Right atrium auricular region (tissue), 2 donors: ENCODE data around the gene CACNA2D3. TPM values are rescaled to one million over a fixed set of nuclear protein-coding genes. Genes with fewer than 3 reads are reported as not detected.

ENCODE experiments used
- DNase-seq: peaks from one replicate; pipeline ENCODE4 v3.0.0-alpha.2; 2019; ENCODE audit warnings: low spot score
- H3K27ac ChIP-seq, 2 donors: fragments of 200-600 bp; sonication (generic); 1 replicate in 1 of 2; 2 replicates in 1 of 2; pipeline ENCODE4 v1.5.1; 2016 to 2019
- H3K27me3 ChIP-seq, 2 donors: fragments of 200-600 bp; sonication (generic); one replicate each; pipeline versions ENCODE4 v1.5.1 to v1.6.0; 2017 to 2019
- H3K36me3 ChIP-seq: fragments of 200-600 bp; sonication (generic); one replicate; pipeline ENCODE4 v1.5.1; 2016
- H3K4me1 ChIP-seq, 2 donors: fragments of 200-600 bp; sonication (generic); one replicate each; pipeline versions ENCODE4 v1.5.1 to v1.6.0; 2017 to 2019
- H3K4me3 ChIP-seq, 2 donors: fragments of 200-600 bp; sonication (generic); 1 replicate in 1 of 2; 2 replicates in 1 of 2; pipeline ENCODE4 v1.5.1; 2017 to 2019; ENCODE audit warnings: mild to moderate bottlenecking in 1 of 2, moderate library complexity in 1 of 2
- H3K9me3 ChIP-seq, 2 donors: fragments of 200-600 bp; sonication (generic); one replicate each; pipeline ENCODE4 v1.5.1; 2019
- CTCF ChIP-seq, 2 donors: fragments of 200-600 bp; sonication (generic); IDR thresholded peaks; one replicate each; pipeline ENCODE4 v1.5.1; 2019; ENCODE audit warnings: antibody characterized with exemption in 2 of 2
- total RNA-seq, 2 donors: library from RNA; depleted of rRNA; stranded (reverse); fragments of >200 nt; gene quantifications; one replicate each; pipeline ENCODE4 v1.1.0, GENCODE V29; 2016

The CACNA2D3 gene
- total RNA-seq, 2 donors from 2014 or later: 10.9 to 17.2 TPM

GRCh38 chr3:54217828-54218227 lies 95.5 kb downstream of the CACNA2D3 start:
- no peak overlapping the region for H3K4me3 ChIP-seq
- no peaks in the 10 kb centered on the region for H3K36me3 ChIP-seq
- H3K27ac ChIP-seq: no peak overlapping the region
- H3K4me1 ChIP-seq: peaks cover 0 to 15% of the 10 kb centered on the region in 2 donors
- H3K9me3 ChIP-seq: no peaks in the 10 kb centered on the region
- no peak for TF ChIP-seq CTCF (IDR thresholded peaks at IDR 0.05)
- DNase-seq: no peak
- H3K27me3 ChIP-seq: no peaks in the 10 kb centered on the region

- DNase-seq: no peak
- H3K9me3 ChIP-seq: no peaks in the 10 kb centered on the region
- no peak overlapping the region for H3K27ac ChIP-seq
- no peaks in the 10 kb centered on the region for H3K4me1 ChIP-seq
- no peak for TF ChIP-seq CTCF (IDR thresholded peaks at IDR 0.05)
- no peaks in the 10 kb centered on the region for H3K27me3 ChIP-seq
- H3K36me3 ChIP-seq: no peaks in the 10 kb centered on the region
- no peak overlapping the region for H3K4me3 ChIP-seq
Observed at GRCh38 chr3:54222316-54222715, 100.0 kb downstream of the CACNA2D3 start.

GRCh38 chr3:54223063-54223462 lies 100.7 kb downstream of the CACNA2D3 start:
- H3K4me3 ChIP-seq: no peak overlapping the region
- no peak overlapping the region for H3K27ac ChIP-seq
- no peak for DNase-seq
- H3K27me3 ChIP-seq: no peaks in the 10 kb centered on the region
- TF ChIP-seq CTCF (IDR thresholded peaks at IDR 0.05): no peak
- H3K9me3 ChIP-seq: no peaks in the 10 kb centered on the region
- H3K36me3 ChIP-seq: no peaks in the 10 kb centered on the region
- H3K4me1 ChIP-seq: no peaks in the 10 kb centered on the region

- no peaks in the 10 kb centered on the region for H3K9me3 ChIP-seq
- H3K4me1 ChIP-seq: no peaks in the 10 kb centered on the region
- H3K36me3 ChIP-seq: no peaks in the 10 kb centered on the region
- H3K4me3 ChIP-seq: no peak overlapping the region
- H3K27ac ChIP-seq: peak overlapping the region in 1 of 2 donors; percentile 69
- no peak for DNase-seq
- H3K27me3 ChIP-seq: no peaks in the 10 kb centered on the region
- TF ChIP-seq CTCF (IDR thresholded peaks at IDR 0.05): no peak
Observed at GRCh38 chr3:54225841-54226528, 103.6 kb downstream of the CACNA2D3 start.

GRCh38 chr3:54228806-54229205 lies 106.5 kb downstream of the CACNA2D3 start:
- Histone ChIP-seq H3K36me3 (no peaks in the 10 kb centered on the region), H3K27ac (no peak overlapping the region), H3K9me3 (no peaks in the 10 kb centered on the region), H3K4me3 (no peak overlapping the region), H3K4me1 (no peaks in the 10 kb centered on the region), H3K27me3 (no peaks in the 10 kb centered on the region)
- DNase-seq: no peak
- TF ChIP-seq CTCF (IDR thresholded peaks at IDR 0.05): no peak

GRCh38 chr3:54232618-54233017 lies 110.3 kb downstream of the CACNA2D3 start:
- no peak overlapping the region for H3K4me3 ChIP-seq
- TF ChIP-seq CTCF (IDR thresholded peaks at IDR 0.05): no peak

More at GRCh38 chr3:54232618-54233017, 110.3 kb downstream of the CACNA2D3 start:
- no peaks in the 10 kb centered on the region for H3K36me3 ChIP-seq
- no peaks in the 10 kb centered on the region for H3K27me3 ChIP-seq
- no peak for DNase-seq
- no peak overlapping the region for H3K27ac ChIP-seq
- no peaks in the 10 kb centered on the region for H3K9me3 ChIP-seq
- no peaks in the 10 kb centered on the region for H3K4me1 ChIP-seq
